Thymus (tissue), 11 donors: ENCODE measurements around the gene AUTS2. TPM values are rescaled to one million over a fixed set of nuclear protein-coding genes. Genes with fewer than 3 reads are reported as not detected.

Experiments
- DNase-seq, 9 donors: peaks; one replicate each; pipeline ENCODE4 v3.0.0-alpha.2; 2013; ENCODE audit warnings: low spot score in 9 of 9, low read depth in 6 of 9, missing footprints in 1 of 9
- H3K27ac ChIP-seq, 2 donors: one replicate each; pipeline ENCODE4 v1.5.1; 2013; ENCODE audit warnings: control low read depth in 1 of 2, low read depth in 1 of 2, low read length in 1 of 2, mild to moderate bottlenecking in 1 of 2, moderate library complexity in 1 of 2
- H3K27me3 ChIP-seq, 2 donors: one replicate each; pipeline ENCODE4 v1.5.1; 2013; ENCODE audit warnings: low read length in 1 of 2; ENCODE audit not compliant: control insufficient read depth in 2 of 2, insufficient read depth in 1 of 2
- H3K36me3 ChIP-seq, 2 donors: one replicate each; pipeline ENCODE4 v1.5.1; 2013; ENCODE audit warnings: low read length in 1 of 2, mild to moderate bottlenecking in 1 of 2, moderate library complexity in 1 of 2; ENCODE audit not compliant: control insufficient read depth in 2 of 2, insufficient read depth in 2 of 2
- H3K4me1 ChIP-seq, 2 donors: one replicate each; pipeline ENCODE4 v1.5.1; 2013; ENCODE audit warnings: low read length in 2 of 2; ENCODE audit not compliant: control insufficient read depth in 2 of 2, insufficient read depth in 2 of 2
- H3K4me3 ChIP-seq, 2 donors: one replicate each; pipeline ENCODE4 v1.5.1; 2013; ENCODE audit warnings: low read length in 2 of 2, control low read depth in 1 of 2, mild to moderate bottlenecking in 1 of 2
- H3K9me3 ChIP-seq, 2 donors: one replicate each; pipeline ENCODE4 v1.5.1; 2013; ENCODE audit warnings: low read length in 1 of 2, mild to moderate bottlenecking in 1 of 2; ENCODE audit not compliant: control insufficient read depth in 2 of 2, insufficient read depth in 1 of 2
- WGBS: extraction: QIAGEN DNeasy Blood & Tissue Kit; methylation state at CpG from one replicate; pipeline ENCODE4 v1.1.7; 2013; 5-methylcytosine and 5-hydroxymethylcytosine counted together
- polyA plus RNA-seq: library from polyadenylated mRNA; stranded (reverse); fragments of 200-250 nt; gene quantifications from one replicate; pipeline ENCODE4 v1.2.3, GENCODE V29; 2013
- total RNA-seq: library from RNA; stranded (reverse); fragments of 120-200 nt; gene quantifications from one replicate; pipeline ENCODE4 v1.2.4, GENCODE V29; 2013
- donor health status: healthy.

AUTS2 gene
- total and polyA plus RNA-seq, 2 donors, result 9.2 to 17.1 TPM

DNA sequence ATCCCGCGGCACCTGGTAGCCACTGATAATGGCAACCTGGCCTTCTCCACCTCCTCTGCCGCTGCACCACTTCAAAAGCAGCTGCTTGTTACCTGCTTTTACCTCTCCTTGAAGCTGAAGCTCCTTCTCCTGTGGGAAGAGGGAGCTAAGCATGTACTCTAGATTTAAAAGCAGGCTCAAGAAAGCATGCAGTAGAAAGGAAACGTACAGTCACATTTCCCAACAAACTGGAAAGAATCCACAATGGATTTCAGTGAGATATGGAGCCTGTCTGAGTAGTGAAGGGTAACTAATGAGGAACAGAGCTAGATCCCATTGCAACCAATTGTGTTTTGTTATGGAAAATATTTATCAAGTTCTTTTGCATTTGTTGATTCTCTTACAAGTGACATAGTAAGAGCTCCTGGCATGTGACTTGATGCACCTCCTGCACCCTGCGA is 1076.3 kb downstream of the AUTS2 start:
- WGBS, result 93% methylated on average over 5 of the region's 5 CpGs
- DNase-seq, result no peak
- peaks cover 0 to 17% of the 10 kb centered on the region in 2 donors for H3K4me1 ChIP-seq
- H3K36me3 ChIP-seq, result no peaks in the 10 kb centered on the region
- H3K4me3 ChIP-seq, result no peak overlapping the region
- H3K27me3 ChIP-seq, result no peaks in the 10 kb centered on the region
- H3K9me3 ChIP-seq, result no peaks in the 10 kb centered on the region
- no peak overlapping the region for H3K27ac ChIP-seq

DNA sequence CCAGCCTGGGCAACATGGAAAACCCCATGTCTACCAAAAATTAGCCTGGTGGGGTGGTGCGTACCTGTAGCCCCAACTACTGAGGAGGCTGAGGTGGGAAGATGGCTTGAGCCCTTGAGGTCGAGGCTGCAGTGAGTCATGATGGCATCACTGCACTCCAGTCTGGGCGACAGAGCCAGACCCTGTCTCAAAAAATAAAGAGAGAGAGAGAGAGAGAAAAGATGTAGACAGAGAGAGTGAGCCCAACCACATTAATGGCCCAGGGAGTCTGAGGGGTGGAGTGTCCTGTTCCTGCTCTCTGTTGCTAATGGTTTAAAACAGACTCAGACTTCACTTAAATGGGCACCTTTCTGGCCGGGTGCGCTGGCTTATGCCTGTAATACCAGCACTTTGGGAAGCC is 1078.0 kb downstream of the AUTS2 start:
- DNase-seq, result no peak
- Histone ChIP-seq H3K36me3 (no peaks in the 10 kb centered on the region), H3K4me1 (peaks cover 0 to 7% of the 10 kb centered on the region in 2 donors), H3K4me3 (no peak overlapping the region), H3K27ac (no peak overlapping the region), H3K27me3 (no peaks in the 10 kb centered on the region), H3K9me3 (no peaks in the 10 kb centered on the region)
- WGBS, result 97% methylated on average over 5 of the region's 5 CpGs

DNA sequence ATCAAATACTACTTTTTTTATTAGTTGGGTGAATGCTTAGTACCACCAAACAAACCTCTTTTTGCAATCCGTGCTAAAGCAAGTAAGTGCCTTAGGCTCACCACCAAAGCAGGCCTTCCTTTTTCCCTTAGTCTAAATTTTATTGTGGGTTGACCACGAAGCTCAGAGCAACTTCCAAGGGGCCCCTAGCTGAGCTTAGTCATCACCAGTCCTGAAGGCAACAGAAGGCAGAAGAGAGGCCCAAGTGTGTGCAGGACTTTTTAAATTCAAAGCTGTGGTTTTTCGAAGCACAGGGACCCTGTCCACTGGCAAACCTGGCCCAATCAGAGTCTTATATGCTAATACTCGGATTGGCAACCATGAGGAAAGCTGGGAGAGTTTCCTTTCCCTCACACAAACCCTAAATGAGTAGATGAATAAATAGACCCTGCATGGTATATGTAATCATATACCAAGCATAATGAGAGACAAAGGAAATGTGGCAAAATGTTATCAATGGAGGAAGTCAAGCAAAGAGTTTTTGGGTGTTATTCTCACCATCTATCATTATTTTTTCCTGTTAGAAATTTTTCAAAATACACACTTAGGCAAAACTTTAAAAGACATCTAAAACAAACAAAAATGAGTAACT is 1080.5 kb downstream of the AUTS2 start:
- no peak overlapping the region for H3K4me3 ChIP-seq
- WGBS, result 50% methylated on average over 4 of the region's 4 CpGs
- no peak for DNase-seq
- H3K36me3 ChIP-seq, result no peaks in the 10 kb centered on the region
- no peak overlapping the region for H3K27ac ChIP-seq
- no peaks in the 10 kb centered on the region for H3K9me3 ChIP-seq
- H3K27me3 ChIP-seq, result no peaks in the 10 kb centered on the region
- H3K4me1 ChIP-seq, result peaks cover 0 to 15% of the 10 kb centered on the region in 2 donors

DNA sequence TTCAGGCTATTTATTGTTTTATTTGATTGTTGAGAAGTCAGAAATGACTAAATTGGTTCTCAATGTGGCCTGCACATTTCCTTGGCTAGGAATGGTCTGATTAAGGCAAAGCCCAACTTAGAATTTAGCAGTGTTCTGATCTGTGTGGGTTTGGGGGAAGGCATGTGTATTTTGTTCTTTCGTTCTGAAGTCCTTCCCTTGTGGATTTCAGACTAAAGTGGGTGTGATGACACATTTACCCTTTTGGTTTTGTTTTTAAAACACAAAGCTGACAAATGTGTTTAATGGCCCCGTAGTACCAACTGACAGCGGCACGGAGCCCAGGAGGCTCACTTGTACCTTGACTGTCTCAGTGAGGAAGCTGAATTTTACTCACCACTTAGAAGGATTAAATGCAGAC is 1081.4 kb downstream of the AUTS2 start:
- no peak for DNase-seq
- Histone ChIP-seq H3K27ac (no peak overlapping the region), H3K36me3 (no peaks in the 10 kb centered on the region), H3K4me3 (no peak overlapping the region), H3K4me1 (peaks cover 0 to 12% of the 10 kb centered on the region in 2 donors), H3K9me3 (no peaks in the 10 kb centered on the region), H3K27me3 (no peaks in the 10 kb centered on the region)
- WGBS, result 96% methylated on average over 4 of the region's 4 CpGs

DNA sequence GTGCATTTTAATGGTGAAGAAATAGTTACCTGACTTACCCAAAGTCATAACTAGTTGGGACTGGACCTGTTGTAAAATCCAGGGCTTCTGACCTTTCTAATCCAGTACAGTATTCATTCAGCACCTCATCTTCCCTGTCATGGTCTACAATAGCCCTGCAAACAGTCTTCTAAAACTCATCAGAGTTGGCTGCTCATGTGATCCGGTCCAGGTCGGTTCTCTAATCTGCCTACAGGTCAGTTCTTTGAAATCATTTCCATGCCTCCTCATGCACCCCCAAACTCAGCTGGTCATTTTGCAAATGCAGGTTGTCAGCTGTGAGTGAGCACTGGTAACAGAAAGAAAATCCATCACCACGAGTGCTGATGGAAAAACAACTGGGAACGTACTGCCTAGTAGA is 1082.0 kb downstream of the AUTS2 start:
- Histone ChIP-seq H3K36me3 (no peaks in the 10 kb centered on the region), H3K4me1 (peaks cover 0 to 12% of the 10 kb centered on the region in 2 donors), H3K27ac (no peak overlapping the region), H3K9me3 (no peaks in the 10 kb centered on the region), H3K27me3 (no peaks in the 10 kb centered on the region), H3K4me3 (no peak overlapping the region)
- DNase-seq, result no peak
- WGBS, result 95% methylated on average over 4 of the region's 4 CpGs

DNA sequence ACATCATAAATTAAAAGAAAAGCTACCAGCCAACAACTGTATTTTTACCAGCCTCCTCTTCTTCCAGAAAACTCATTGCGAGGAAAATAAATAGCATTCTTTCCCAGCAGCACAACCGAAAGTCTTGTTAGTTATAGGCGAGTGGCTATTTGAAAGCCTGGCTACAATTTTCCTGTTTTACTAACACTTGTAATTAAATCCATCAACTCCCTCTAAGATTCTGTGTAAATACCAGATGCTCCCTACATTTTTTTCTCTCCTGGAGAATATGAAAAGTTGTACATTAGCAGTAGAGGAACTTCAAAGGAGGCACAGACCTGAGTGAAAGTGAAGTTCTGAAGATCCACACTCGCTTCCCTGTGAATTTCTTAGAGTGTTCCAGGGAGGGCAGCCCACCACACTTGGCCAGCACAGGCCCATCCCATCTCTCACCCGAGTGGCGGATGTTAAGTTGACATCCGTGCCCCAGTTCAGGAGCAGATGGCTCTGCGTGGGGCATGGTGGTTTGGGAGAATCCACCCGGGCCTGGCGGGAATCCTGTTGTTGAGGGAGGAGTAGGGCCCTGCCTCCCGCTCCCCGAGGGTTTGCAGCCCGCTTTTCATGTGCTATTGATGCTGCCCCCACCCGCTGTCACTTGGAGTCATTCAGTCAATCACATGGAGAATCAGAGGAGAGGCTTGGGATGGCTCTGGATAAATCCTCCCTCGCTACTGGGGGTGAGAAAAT is 1082.6 kb downstream of the AUTS2 start:
- Histone ChIP-seq H3K4me3 (no peak overlapping the region), H3K36me3 (no peaks in the 10 kb centered on the region), H3K27ac (no peak overlapping the region), H3K9me3 (no peaks in the 10 kb centered on the region), H3K27me3 (no peaks in the 10 kb centered on the region), H3K4me1 (peaks cover 0 to 12% of the 10 kb centered on the region in 2 donors)
- DNase-seq, result no peak
- 98% methylated on average over 15 of the region's 15 CpGs for WGBS

DNA sequence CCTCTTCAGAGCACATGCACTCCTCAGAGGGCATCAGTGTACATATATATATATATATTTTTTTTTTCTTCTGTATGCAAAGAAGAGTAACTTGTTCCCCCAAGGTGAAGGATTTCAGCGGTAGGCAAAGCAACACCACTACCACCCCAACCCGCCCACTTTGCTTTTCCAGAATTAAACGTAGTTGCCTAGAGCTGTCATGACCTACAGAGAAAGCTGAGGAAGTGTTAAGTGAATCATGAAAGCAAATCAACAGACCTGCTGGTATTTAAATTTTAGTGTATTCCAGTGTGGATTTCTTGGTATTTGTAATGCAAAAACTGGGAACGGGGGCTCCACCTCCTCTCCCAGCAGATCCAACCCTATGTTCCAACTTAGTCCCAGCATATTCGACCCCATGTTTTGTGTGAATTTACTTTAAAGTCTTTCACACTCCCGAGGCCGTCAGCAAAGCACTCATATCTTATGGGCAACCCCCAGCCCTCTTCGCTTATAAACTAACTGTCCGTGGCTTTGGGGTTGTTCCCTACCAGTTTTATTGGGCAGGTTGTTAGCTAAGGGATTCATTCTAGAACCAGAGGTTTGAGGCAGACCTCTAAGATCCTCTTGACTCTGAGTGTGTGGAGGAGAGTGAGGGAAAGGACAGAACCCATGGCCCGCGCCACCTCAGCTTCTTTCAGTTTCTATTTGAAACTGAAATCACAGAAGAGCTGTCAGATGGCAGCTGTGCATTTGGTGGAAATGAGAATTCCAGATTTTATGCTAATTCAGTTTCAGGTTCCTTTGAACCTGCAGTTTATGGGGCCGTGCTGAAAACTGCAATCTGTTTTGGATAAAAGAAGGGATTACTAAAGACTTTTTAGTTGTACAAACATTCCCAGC is 1083.4 kb downstream of the AUTS2 start:
- no peaks in the 10 kb centered on the region for H3K27me3 ChIP-seq
- 86% methylated on average over 12 of the region's 12 CpGs for WGBS
- H3K27ac ChIP-seq, result no peak overlapping the region
- no peak for DNase-seq
- peaks cover 0 to 12% of the 10 kb centered on the region in 2 donors for H3K4me1 ChIP-seq
- no peaks in the 10 kb centered on the region for H3K36me3 ChIP-seq
- no peak overlapping the region for H3K4me3 ChIP-seq
- no peaks in the 10 kb centered on the region for H3K9me3 ChIP-seq

DNA sequence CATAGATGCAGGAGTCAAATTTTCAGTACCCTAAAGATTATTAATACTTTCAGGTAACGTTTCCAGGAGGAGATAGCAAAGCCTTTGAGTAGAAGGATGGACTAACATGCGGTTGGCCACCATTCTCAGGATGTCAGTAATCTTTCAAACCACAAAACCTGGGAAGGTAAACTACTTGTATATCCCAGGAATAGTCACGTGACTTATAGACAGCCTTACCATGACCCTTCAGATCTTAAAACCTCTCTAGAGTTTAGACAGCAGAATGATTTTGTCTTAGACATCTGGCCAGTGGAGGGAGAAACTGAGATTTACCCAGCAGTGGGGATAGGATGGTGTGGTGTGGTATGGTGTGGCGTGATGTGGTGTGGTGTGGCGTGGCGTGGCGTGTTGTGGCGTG is 1085.9 kb downstream of the AUTS2 start:
- 97% methylated on average over 8 of the region's 8 CpGs for WGBS
- no peaks in the 10 kb centered on the region for H3K27me3 ChIP-seq
- peaks cover 0 to 8% of the 10 kb centered on the region in 2 donors for H3K4me1 ChIP-seq
- no peak for DNase-seq
- no peaks in the 10 kb centered on the region for H3K9me3 ChIP-seq
- H3K27ac ChIP-seq, result no peak overlapping the region
- no peak overlapping the region for H3K4me3 ChIP-seq
- no peaks in the 10 kb centered on the region for H3K36me3 ChIP-seq

DNA sequence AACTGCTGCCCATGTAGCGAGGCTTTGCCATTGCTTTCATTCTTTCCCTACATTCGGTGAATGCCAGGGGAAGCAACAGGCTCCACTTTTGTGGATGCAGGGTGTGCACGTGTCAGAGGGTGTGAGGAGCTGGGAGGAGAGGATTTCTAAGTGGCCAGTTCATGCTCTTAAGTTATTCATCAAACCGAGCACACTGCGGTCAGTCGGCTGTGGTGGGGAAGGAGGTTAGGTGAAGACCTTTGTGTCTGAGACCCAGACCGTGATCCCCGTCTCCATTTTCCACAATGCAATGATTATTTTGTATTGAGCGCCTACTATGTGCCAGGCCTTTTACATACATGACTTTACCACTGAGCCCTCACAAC is 1095.0 kb downstream of the AUTS2 start:
- 86% methylated on average over 9 of the region's 9 CpGs for WGBS
- Histone ChIP-seq H3K27me3 (peaks cover 10 to 19% of the 10 kb centered on the region in 2 donors), H3K36me3 (no peaks in the 10 kb centered on the region), H3K4me3 (peak overlapping the region; percentile 30 to 76), H3K9me3 (no peaks in the 10 kb centered on the region), H3K27ac (peak overlapping the region in 1 of 2 donors; percentile 42), H3K4me1 (peaks cover 0 to 17% of the 10 kb centered on the region in 2 donors)
- DNase-seq, result no peak
